Activated naive CD4-positive, alpha-beta T cell treated with Interleukin-2 at 50 U/mL for 16 hours (primary cell): ENCODE results near the gene RASGEF1B.
"Not testable (repeated sequence)": the region's sequence is repeated elsewhere in the genome, so short reads cannot be mapped to it uniquely, and the experiment has no call there.

Experiments
- DNase-seq: peaks from one replicate; pipeline ENCODE4 v3.0.0-alpha.2; 2020

RASGEF1B gene

DNA sequence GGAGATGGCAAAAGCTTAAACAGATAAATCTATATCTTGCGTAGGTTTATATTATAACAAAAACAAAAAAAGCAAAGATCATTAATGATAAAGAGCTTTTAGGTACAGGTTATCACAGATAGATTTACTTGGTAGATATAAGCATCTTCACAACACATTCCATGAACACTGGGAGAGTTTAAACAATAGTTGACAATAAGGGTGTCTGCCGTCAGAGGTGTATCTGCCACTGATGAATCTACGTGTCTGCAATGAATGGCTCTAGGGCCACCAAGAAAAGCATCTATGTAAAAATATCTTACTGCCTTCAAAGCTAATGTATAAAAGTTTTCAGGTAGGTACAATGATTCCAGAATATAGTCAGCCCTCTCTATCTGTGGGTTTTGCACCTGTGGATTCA, 43.7 kb downstream of the RASGEF1B start:
- DNase-seq, result no peak

DNA sequence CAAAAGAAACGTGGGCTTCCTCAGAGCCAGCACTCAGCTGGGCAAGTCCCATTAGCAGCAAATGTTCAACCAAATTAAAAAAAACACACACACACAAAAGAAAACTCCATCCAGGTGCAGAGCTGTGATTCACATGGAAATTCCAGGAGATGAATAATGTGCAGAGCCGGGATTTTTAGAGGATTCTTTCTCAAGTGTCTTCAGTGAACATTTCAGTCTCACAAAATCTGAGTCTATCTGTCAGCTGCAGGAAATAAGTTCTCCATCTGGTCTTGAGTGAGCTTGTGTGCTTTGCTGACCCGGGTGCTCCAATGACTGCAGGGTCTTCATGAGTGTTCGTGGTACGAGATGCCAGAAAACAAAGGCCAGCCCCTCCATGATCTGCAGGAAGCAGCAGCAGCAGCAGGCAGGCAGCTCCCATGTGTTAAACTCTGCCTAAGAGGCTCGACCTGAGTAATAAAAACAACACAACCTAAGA, 44.3 kb downstream of the RASGEF1B start:
- no peak for DNase-seq

DNA sequence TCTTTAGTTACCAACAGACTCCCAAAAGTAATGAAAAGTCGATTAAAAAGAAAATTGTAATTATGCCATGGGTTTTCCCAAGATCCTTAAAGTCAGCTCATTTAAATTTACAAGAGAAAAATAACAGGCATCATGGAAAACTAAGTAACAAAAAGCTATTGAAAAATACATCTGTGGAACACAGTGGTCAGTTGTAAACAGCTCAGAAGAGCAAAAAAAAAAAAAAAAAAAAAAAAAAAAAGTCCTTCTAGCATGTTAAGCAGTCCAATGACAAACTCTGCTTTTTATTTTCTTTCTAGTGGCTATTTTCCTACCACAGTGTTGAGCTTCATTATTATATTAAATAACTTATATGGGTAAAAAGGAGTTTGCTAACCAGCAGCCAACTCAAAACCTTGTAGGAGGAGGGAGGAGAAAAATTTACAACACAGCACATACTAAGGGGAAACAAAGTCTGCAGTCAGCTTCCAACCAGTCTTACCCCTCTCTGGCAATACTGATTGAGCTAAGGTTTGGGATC, 44.9 kb downstream of the RASGEF1B start:
- DNase-seq, result no peak

DNA sequence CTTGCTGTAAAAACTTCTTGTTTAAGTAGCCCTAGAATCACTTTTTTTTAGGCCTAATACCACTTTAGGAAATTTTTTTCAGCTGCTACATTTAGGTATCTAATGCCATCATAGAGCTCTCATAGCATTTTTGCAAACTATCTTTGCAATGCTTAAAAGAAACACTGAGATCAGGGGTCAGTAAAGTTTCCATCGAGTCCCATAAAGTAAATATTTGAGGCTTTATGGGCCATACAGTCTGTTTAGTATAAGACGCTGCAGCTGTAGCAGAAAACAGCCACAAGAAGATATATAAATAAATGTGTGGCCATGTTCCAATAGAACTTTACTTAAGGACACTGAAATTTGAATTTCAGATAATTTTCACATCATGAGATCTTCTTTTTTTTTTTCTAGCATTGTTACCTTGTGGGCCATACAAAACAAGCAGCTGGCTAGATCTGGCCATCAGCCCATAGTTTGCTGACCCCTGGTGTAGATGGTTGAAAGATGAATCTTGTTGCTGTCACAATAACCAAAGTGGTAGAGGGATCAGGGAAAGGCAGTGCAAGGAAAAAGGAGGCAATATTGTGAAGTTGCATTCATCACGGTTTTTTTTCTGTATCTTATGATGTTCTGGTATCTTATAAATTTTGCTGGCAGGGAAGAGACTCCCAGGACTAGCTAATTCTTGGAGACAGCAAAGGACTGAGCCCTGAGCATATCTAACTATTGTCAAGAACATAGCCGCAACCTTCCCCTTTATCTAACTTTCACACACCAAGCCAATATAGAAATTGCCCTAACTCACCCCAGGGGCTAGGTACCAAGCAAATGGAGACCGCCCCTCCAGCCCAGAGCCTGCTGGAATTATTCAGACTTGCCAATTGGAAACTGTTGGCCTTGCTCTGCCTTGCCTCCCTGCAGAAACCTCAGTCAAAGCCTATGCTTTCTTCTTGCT, 46.6 kb downstream of the RASGEF1B start:
- no peak for DNase-seq

DNA sequence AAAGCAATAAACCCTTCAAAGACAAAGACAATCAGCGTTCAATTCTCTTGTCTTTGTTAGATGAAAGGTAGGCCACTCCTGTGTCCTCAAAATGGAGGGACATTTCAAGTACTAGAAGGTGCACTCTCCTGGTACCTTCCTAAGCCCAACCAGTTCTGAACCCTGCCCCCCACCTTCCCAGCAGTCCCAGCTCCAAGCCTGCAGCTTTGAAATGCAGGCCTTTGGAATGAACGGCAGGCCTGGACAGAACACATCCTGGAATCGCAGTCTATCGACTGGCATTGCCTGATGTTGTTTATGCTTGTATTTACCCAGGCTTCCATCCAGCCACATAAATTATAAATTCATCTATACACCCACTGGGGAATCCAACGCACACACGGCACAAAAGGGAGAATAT, 47.4 kb downstream of the RASGEF1B start:
- no peak for DNase-seq

DNA sequence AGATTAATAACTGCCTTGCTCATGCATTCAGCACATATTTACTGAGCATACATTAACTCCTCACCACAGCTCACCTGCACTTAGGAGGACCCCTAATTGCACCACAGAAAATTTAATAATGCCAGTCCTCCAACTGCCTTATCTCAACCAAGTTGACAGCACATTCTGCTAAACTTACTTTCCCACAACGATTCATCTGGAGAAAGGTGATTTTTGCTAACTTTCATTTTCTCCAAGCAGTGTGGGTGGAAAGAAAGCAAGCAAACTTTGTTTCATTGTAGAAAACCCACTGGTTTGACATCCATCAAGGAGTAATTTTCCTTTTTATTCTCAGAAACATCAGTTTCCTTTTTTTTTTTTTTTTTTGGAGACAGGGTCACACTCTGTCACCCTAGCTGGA, 49.1 kb downstream of the RASGEF1B start:
- no peak for DNase-seq

DNA sequence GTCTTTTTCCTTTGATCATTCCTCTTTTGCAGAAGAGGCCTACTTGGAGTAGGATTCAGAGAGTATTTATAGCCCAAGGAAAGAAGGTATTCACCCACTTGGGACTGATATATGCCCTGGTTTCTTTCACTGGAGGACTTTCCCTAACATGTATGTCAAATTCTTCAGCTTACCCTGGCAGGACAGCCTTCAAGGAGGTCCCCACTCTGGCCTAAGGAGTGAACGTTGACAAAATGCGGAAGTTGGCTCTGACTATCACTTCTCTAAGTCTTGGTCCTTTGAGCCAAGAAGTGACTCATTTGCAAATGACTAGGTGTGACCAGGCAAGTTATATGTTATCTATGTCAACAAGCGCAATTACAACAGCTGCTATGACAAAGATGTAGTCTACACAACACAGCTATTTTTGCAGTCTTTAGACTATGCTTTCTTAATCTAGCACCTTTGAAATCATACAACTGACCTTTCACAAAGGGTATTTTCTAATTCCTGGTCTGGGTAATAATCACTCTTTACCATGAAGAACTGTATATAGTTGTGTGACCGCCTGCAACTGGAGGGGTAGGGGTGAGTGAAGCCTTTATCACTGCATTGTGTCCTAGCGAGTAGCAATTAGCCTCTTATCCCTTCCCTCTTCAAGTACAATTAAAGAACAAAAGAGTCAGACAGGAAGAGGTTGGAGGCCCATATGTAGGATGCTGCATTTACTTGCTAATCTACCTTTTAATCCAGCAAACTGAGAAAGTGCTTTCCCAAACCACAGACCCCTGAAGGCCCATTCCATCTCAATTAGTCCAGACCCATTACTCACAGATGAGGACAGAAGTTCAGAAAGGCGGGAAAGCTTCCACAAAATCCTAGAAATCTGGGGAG, 50.1 kb downstream of the RASGEF1B start:
- no peak for DNase-seq

- no peak for DNase-seq
These were observed 53.1 kb downstream of the RASGEF1B start for GRCh38 chr4:81418572-81418971.

GRCh38 chr4:81412946-81413495, 58.7 kb downstream of the RASGEF1B start:
- no peak for DNase-seq

DNA sequence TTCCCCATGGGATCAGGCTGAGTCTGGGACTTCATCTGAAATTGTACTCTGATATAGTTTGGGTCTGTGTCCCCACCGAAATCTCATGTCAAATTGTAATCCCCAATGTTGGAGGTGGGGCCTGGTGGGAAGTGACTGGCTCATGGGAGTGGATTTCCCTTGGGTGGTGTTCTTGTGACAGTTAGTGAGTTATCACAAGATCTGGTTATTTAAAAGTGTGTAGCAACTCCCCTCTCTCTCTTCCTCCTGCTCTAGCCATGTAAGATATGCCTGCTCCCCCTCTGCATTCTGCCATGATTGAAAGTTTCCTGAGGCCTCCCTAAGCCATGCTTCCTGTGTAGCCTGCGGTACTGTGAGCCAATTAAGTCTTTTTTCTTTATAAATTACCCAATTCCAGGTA, 61.0 kb downstream of the RASGEF1B start:
- no peak for DNase-seq

- no peak for DNase-seq
These were observed 61.9 kb downstream of the RASGEF1B start for GRCh38 chr4:81409836-81410235.

GRCh38 chr4:81408341-81408740, 63.4 kb downstream of the RASGEF1B start:
- DNase-seq, result no peak

DNA sequence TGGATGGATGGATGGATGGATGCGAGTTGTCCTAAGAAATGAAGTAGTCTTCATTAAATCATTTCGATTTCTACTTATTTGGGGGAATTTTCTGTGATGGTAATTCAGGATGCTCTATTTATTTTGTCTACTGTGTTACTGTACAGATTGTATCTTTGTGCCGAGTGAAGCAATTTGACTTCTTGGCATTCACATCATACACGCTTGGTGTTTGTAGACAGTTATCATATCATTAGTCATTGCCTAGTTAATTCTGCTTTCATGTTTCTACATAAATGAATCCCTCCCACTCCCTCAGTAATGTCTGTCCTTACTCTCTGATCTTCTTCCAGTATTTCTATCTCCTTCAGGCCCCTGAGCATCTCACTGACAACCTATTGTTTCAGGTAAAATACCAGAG, 64.0 kb downstream of the RASGEF1B start:
- DNase-seq, result no peak

- not testable (repeated sequence) for DNase-seq
These were observed 65.2 kb downstream of the RASGEF1B start for GRCh38 chr4:81406481-81406880.

GRCh38 chr4:81405900-81406401, 65.8 kb downstream of the RASGEF1B start:
- DNase-seq, result peak; percentile 9

GRCh38 chr4:81404741-81405140, 67.0 kb downstream of the RASGEF1B start:
- DNase-seq, result no peak

DNA sequence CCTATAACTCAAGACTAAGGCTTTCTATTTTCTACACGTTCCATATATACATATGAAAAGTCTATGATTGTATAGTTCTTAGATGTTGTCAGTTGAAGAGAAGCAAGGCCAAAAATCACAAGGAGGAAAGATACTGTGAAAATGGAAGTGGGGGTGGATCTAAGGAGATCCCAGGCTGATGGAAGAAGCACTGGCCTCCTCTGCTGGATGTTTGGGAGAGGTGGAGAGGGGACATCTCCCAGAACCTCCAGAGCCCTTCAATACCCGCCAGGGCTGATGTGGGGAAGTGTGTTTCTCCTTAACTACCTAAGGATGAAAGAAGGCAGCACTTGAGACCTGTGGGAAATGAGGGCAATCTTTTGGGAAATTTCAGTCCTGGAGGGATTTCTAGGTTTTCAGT, 67.4 kb downstream of the RASGEF1B start:
- no peak for DNase-seq

- DNase-seq, result no peak
These were observed 72.2 kb downstream of the RASGEF1B start for GRCh38 chr4:81399306-81400086.

DNA sequence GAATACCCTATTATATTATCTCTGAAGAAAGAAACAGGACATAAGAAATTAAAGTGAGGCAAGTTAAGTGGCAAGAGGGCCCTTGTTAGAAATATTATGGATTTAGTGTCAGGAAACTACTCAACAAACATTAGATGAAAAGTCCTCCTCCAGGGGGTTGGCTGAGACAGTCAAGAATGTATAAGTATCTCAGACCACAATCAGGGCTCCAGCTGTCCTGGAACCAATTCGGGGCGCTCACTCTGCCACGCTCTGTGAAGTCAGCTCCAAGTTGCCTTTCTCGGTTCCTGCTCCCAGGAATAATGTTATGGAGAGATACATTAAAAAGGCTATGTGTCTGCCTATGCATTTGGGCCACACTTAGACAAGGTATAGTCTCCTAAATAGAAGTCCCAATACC, 73.3 kb downstream of the RASGEF1B start:
- no peak for DNase-seq

DNA sequence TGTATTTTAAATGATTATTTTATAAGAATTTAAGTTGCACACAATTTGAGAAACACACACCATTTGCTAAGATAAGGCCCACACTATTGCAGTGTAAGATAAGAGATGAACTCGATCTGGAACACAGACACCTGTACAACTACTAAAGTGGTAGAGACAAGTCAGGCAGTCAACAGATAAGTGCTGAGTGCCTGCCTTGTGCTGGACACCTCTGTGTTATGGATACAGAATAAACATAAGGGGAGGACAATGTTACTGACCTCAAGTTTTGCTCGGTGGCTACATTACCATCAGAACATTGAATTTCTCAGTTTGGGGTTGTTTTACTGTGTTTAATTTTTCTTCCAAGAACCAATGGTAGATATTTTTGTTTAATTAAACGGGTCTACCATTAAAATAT, 74.1 kb downstream of the RASGEF1B start:
- DNase-seq, result no peak

- DNase-seq, result no peak
These were observed 76.5 kb downstream of the RASGEF1B start for GRCh38 chr4:81395239-81395638.

GRCh38 chr4:81392164-81392563, 79.5 kb downstream of the RASGEF1B start:
- no peak for DNase-seq
